EH (cell line): Measurements from ENCODE around the gene RAB2B.
A peak's percentile ranks its signal among the peaks of the same experiment; 100 is the strongest.
"Not testable (repeated sequence)": the region's sequence is repeated elsewhere in the genome, so short reads cannot be mapped to it uniquely, and the experiment has no call there.

Source experiments
- DNase-seq: peaks from one replicate; pipeline ENCODE4 v3.0.0-alpha.2; 2015; ENCODE audit warnings: low read depth

RAB2B gene

GRCh38 chr14:21486640-21487087 lies 9.9 kb upstream of the RAB2B start:
- peak; percentile 93 for DNase-seq

GRCh38 chr14:21476523-21476924 lies 235 bp downstream of the RAB2B start:
- no peak for DNase-seq

GRCh38 chr14:21475767-21476522 lies 814 bp downstream of the RAB2B start:
- no peak for DNase-seq

GRCh38 chr14:21467616-21468015 lies 9.1 kb downstream of the RAB2B start:
- peak; percentile 88 for DNase-seq

GRCh38 chr14:21455912-21456667 lies 20.7 kb downstream of the RAB2B start, which contains the start of gene CHD8:
Gene CHD8 (minus strand): TSS chr14:21456123. CDS start chr14:21431643, 24,480 bp downstream.
- peak; percentile 100 for DNase-seq

GRCh38 chr14:21455592-21455911 lies 21.2 kb downstream of the RAB2B start:
- no peak for DNase-seq

- peak; percentile 11 for DNase-seq
These were observed 21.8 kb downstream of the RAB2B start for GRCh38 chr14:21454843-21455544.

GRCh38 chr14:21449899-21450216 lies 26.9 kb downstream of the RAB2B start:
- DNase-seq: no peak

GRCh38 chr14:21442657-21443056 lies 34.1 kb downstream of the RAB2B start:
- DNase-seq: not testable (repeated sequence)

- DNase-seq: no peak
These were observed 35.9 kb downstream of the RAB2B start for GRCh38 chr14:21440859-21441258.

GRCh38 chr14:21437063-21437901 lies 39.5 kb downstream of the RAB2B start:
- peak; percentile 98 for DNase-seq

- DNase-seq: peak; percentile 1
These were observed 40.1 kb downstream of the RAB2B start for GRCh38 chr14:21436567-21437062.

- no peak for DNase-seq
These were observed 45.6 kb downstream of the RAB2B start for GRCh38 chr14:21431126-21431525.

GRCh38 chr14:21428930-21429329 lies 47.8 kb downstream of the RAB2B start:
- DNase-seq: no peak

- no peak for DNase-seq
These were observed 50.1 kb downstream of the RAB2B start for GRCh38 chr14:21426692-21427091.

- DNase-seq: no peak
These were observed 57.2 kb downstream of the RAB2B start for GRCh38 chr14:21419528-21419927.

GRCh38 chr14:21415329-21415728 lies 61.4 kb downstream of the RAB2B start:
- no peak for DNase-seq

GRCh38 chr14:21414137-21414631 lies 62.6 kb downstream of the RAB2B start:
- no peak for DNase-seq
